ENCODE results near the gene STRADA.

- no peak for TF ChIP-seq ZFP3 (CRISPR knock-in tag; IDR thresholded peaks at IDR 0.05)
- no peak for TF ChIP-seq RARB (CRISPR knock-in tag; IDR thresholded peaks at IDR 0.05)
- no peak for TF ChIP-seq GLIS3 (CRISPR knock-in tag; IDR thresholded peaks at IDR 0.05)
- TF ChIP-seq ARNTL (CRISPR knock-in tag; IDR thresholded peaks at IDR 0.05; ENCODE audit: borderline replicate concordance, low read depth), result no peak
- no peak for TF ChIP-seq CREB5 (CRISPR knock-in tag; IDR thresholded peaks at IDR 0.05; ENCODE audit: low read depth)
- TF ChIP-seq TSHZ2 (CRISPR knock-in tag; IDR thresholded peaks at IDR 0.05), result no peak
- TF ChIP-seq TOX (CRISPR knock-in tag; IDR thresholded peaks at IDR 0.05; ENCODE audit: borderline replicate concordance), result no peak
- no peak for TF ChIP-seq SNAI2 (CRISPR knock-in tag; IDR thresholded peaks at IDR 0.05)
- TF ChIP-seq PPARA (CRISPR knock-in tag; IDR thresholded peaks at IDR 0.05; ENCODE audit: borderline replicate concordance), result no peak
- no peak for TF ChIP-seq CSDC2 (CRISPR knock-in tag; IDR thresholded peaks at IDR 0.05)
- TF ChIP-seq ZNF70 (CRISPR knock-in tag; IDR thresholded peaks at IDR 0.05), result no peak
- TF ChIP-seq, protein P1, sequence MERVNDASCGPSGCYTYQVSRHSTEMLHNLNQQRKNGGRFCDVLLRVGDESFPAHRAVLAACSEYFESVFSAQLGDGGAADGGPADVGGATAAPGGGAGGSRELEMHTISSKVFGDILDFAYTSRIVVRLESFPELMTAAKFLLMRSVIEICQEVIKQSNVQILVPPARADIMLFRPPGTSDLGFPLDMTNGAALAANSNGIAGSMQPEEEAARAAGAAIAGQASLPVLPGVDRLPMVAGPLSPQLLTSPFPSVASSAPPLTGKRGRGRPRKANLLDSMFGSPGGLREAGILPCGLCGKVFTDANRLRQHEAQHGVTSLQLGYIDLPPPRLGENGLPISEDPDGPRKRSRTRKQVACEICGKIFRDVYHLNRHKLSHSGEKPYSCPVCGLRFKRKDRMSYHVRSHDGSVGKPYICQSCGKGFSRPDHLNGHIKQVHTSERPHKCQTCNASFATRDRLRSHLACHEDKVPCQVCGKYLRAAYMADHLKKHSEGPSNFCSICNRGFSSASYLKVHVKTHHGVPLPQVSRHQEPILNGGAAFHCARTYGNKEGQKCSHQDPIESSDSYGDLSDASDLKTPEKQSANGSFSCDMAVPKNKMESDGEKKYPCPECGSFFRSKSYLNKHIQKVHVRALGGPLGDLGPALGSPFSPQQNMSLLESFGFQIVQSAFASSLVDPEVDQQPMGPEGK (CRISPR knock-in tag; IDR thresholded peaks at IDR 0.05; ENCODE audit: borderline replicate concordance), result no peak
- no peak for TF ChIP-seq ZC3H10 (CRISPR knock-in tag; IDR thresholded peaks at IDR 0.05)
Measured at GRCh38 chr17:63659850-63660249, 81.7 kb downstream of the STRADA start.

All from SK-N-SH treated with all-trans-retinoic acid at 6 μM for 48 hours (cell line).